Kidney epithelial cell (primary cell): ENCODE measurements around the gene TBC1D5. TPM values are rescaled to one million over a fixed set of nuclear protein-coding genes. Genes with fewer than 3 reads are reported as not detected.

ENCODE experiments used
- DNase-seq: peaks from one replicate; pipeline ENCODE4 v3.0.0-alpha.2; 2010; ENCODE audit warnings: low read depth
- H3K27me3 ChIP-seq: 2 replicates; pipeline ENCODE4 v1.6.0; 2011; ENCODE audit warnings: low read length; ENCODE audit not compliant: control insufficient read depth, insufficient read depth
- H3K36me3 ChIP-seq: 2 replicates; pipeline ENCODE4 v1.5.1; 2011; ENCODE audit warnings: low read length; ENCODE audit not compliant: control insufficient read depth, insufficient read depth
- H3K4me3 ChIP-seq: 2 replicates; pipeline ENCODE4 v1.5.1; 2011; ENCODE audit warnings: low read depth, mild to moderate bottlenecking, control low read depth, low read length
- total RNA-seq: library from RNA; depleted of rRNA; stranded (reverse); fragments of >200 nt; gene quantifications from 2 replicates; pipeline ENCODE4 v1.2.3, GENCODE V29; 2015
- TF ChIP-seq, protein P1 (sequence below): IDR thresholded peaks from 2 replicates; pipeline ENCODE4 v1.5.1; 2011; ENCODE audit warnings: mild to moderate bottlenecking, moderate library complexity, low read length, control low read depth, inconsistent platforms; ENCODE audit not compliant: insufficient read depth, poor library complexity, severe bottlenecking

TBC1D5 gene
- total RNA-seq, 1 donor from 2014 or later: 100 TPM

DNA sequence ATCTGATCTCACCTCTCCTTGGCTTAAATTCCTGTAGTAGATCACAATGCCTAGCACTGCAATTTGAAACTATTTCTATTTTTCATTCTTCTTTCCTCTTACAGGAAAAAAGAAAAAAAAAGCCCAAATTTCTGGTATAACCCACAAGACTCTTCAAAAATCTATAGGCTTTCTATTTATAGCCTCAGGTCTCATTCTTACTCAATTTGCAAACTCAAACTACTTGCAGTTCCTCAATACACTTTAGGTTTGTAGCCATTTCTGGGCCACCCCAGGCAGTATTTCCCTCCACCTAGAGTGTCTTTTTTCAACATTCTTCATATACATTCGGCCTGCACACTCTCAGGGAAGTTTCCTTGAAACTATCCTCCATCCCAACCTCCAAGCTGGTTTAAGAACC lies 169.0 kb downstream of the TBC1D5 start:
- no peak overlapping the region for H3K4me3 ChIP-seq
- TF ChIP-seq, protein P1, sequence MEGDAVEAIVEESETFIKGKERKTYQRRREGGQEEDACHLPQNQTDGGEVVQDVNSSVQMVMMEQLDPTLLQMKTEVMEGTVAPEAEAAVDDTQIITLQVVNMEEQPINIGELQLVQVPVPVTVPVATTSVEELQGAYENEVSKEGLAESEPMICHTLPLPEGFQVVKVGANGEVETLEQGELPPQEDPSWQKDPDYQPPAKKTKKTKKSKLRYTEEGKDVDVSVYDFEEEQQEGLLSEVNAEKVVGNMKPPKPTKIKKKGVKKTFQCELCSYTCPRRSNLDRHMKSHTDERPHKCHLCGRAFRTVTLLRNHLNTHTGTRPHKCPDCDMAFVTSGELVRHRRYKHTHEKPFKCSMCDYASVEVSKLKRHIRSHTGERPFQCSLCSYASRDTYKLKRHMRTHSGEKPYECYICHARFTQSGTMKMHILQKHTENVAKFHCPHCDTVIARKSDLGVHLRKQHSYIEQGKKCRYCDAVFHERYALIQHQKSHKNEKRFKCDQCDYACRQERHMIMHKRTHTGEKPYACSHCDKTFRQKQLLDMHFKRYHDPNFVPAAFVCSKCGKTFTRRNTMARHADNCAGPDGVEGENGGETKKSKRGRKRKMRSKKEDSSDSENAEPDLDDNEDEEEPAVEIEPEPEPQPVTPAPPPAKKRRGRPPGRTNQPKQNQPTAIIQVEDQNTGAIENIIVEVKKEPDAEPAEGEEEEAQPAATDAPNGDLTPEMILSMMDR: no peak
- no peak for DNase-seq
- H3K36me3 ChIP-seq: no peaks in the 10 kb centered on the region
- H3K27me3 ChIP-seq: no peaks in the 10 kb centered on the region

- no peak for DNase-seq
- Histone ChIP-seq H3K36me3 (no peaks in the 10 kb centered on the region), H3K27me3 (no peaks in the 10 kb centered on the region), H3K4me3 (no peak overlapping the region)
- TF ChIP-seq, protein P1: no peak
Measured at GRCh38 chr3:17571686-17572085, 170.7 kb downstream of the TBC1D5 start.

- H3K4me3 ChIP-seq: no peak overlapping the region
- H3K27me3 ChIP-seq: no peaks in the 10 kb centered on the region
- TF ChIP-seq, protein P1: no peak
- DNase-seq: no peak
- H3K36me3 ChIP-seq: no peaks in the 10 kb centered on the region
Measured at GRCh38 chr3:17562845-17563244, 179.6 kb downstream of the TBC1D5 start.

GRCh38 chr3:17558565-17558964 lies 183.9 kb downstream of the TBC1D5 start:
- TF ChIP-seq, protein P1: no peak
- no peaks in the 10 kb centered on the region for H3K27me3 ChIP-seq
- DNase-seq: no peak
- no peak overlapping the region for H3K4me3 ChIP-seq
- H3K36me3 ChIP-seq: no peaks in the 10 kb centered on the region

DNA sequence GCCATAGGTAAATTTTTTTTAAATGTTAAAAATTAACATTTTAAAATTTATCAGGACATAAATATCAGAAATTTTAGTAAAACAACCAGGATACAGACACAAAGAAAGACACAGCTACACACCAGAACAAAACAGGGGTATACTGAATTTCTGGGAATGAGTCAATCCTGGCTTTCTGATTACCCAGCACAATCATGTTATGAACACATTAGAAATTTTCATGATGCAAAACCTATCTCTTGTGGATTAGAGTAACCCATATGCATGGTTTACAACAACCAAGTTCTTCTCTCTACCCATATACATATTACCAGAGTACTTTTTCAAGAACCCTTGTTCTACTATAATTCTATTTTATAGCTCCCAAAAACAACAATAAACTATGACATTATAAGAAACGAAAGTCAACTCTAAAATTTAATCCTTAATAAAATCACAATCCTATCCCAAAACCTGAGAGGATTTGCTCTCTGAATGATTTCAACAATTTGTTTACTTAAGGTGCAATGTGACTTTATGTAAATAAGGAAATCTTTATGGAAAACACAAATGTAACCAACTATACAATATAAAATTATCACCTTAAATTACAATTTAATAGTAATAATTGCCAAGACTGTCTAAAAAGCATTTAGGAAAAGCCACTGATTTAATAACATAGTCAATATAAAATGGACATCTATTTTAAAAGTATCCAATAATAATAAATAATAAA lies 184.5 kb downstream of the TBC1D5 start:
- Histone ChIP-seq H3K4me3 (no peak overlapping the region), H3K27me3 (no peaks in the 10 kb centered on the region), H3K36me3 (no peaks in the 10 kb centered on the region)
- DNase-seq: no peak
- TF ChIP-seq, protein P1: no peak

- TF ChIP-seq, protein P1: no peak
- no peak for DNase-seq
- H3K36me3 ChIP-seq: no peaks in the 10 kb centered on the region
- no peak overlapping the region for H3K4me3 ChIP-seq
- H3K27me3 ChIP-seq: no peaks in the 10 kb centered on the region
Measured at GRCh38 chr3:17555525-17555924, 186.9 kb downstream of the TBC1D5 start.
